G401 (cell line): ENCODE data around the gene DYNC2LI1. TPM values are rescaled to one million over a fixed set of nuclear protein-coding genes. Genes with fewer than 3 reads are reported as not detected.
A peak's percentile ranks its signal among the peaks of the same experiment; 100 is the strongest.

Experiments
- DNase-seq: peaks from one replicate; pipeline ENCODE4 v3.0.0-alpha.2; 2015; ENCODE audit warnings: low spot score
- in situ Hi-C: cut with HindIII; loops from 2 replicates; pipeline ENCODE4 v1.10.0; 2016; ENCODE audit warnings: low sequenced_read_pairs, mixed read lengths
- total RNA-seq: library from RNA; depleted of rRNA; stranded (reverse); fragments of >200 nt; shearing (Covaris generic); gene quantifications from 2 replicates; pipeline ENCODE4 v1.2.3, GENCODE V29; 2014

Gene DYNC2LI1
- total RNA-seq, 1 experiment from 2014 or later: 22.4 TPM

DNA sequence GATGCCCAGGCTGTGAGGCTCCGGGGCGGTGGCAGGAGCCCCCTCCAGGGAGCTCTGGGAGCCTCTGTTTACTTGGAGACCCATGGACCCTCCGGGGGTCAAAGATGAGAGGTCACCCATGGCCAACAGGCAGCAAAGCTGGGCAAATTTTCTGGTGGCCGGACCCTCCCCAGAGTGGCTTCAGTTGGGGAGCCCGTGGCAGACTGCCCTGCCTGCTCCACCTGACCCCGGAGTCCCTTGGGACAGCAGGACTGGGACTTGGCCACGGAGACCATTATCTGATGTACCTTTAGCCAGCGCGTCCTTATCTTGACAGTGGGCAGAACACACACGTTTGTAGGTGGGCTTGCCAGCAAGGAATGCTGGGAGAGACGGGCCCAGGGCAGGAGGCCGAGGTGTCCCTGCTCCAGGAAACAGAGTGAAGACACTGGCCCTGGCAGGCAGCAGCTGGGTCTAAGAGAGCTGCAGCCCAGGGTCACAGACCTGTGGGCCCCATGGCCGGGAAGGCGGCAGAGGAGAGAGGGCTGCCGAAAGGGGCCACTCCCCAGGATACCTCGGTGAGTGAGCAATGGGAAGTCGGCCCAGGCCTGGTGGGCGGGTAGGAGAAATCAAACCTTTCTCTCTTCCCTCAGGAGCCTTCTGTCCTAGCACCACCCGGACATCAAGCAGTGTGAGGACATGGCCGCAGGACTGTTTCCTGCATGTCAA, 64.9 kb downstream of the DYNC2LI1 start, which contains the start of the genes ABCG5 and ABCG8:
TSS of gene ABCG5 (minus strand) at position 280 of the 708 bp plus-strand sequence. CDS start at position 120, 160 bp downstream.
TSS of gene ABCG8 (plus strand) at position 412 of the 708 bp plus-strand sequence. CDS start at position 495, 83 bp downstream.
- DNase-seq: no peak
- in situ Hi-C loops: no loop called here

GRCh38 chr2:43839776-43840564, 66.1 kb downstream of the DYNC2LI1 start:
- in situ Hi-C loops: no loop called here
- no peak for DNase-seq

- DNase-seq: peak; percentile 14
- in situ Hi-C loops: no loop called here
These were observed 67.1 kb downstream of the DYNC2LI1 start for GRCh38 chr2:43840965-43841364.

DNA sequence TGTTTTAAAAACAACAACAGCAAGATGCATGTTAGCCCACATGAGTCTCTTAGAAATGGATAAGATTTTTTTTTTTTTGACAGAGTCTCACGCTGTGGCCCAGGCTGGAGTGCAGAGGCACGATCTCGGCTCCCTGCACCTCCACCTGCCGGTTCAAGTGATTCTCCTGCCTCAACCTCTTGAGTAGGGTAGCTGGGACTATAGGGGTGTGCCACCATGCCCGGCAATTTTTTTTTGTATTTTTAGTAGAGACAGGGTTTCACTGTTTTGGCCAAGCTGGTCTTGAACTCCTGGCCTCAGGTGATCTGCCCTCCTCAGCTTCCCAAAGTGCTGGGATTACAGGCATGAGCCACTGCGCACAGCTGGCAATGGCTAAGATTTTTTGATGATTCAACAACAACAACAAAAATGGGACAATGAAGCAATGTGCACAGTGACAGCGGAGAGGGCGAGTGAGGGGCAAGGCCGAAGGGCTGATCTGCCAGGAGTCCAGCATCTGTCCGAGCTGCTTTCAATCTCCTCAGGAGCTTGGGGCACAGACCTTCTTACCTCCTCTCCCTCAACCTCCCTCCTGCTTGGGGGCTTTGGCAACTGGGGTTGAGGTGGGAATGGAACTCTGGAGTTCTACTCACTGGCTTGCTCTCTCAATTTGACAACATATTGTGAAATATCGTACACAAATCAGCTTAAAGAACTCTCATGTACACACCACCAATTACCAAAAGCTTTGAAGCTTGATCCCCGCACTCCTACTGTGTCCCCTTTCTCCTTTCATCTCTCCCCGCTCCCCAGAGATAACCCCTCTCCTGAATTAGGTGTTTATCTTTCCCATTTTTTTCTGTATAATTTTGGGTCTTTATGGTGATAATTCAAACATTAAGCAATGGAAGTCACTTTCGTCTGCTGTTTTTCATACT, 68.4 kb downstream of the DYNC2LI1 start:
- in situ Hi-C loops: no loop called here
- DNase-seq: no peak

GRCh38 chr2:43842866-43843226, 69.0 kb downstream of the DYNC2LI1 start:
- DNase-seq: no peak
- in situ Hi-C loops: no loop called here

- in situ Hi-C loops: no loop called here
- no peak for DNase-seq
These were observed 71.3 kb downstream of the DYNC2LI1 start for GRCh38 chr2:43845181-43845580.

DNA sequence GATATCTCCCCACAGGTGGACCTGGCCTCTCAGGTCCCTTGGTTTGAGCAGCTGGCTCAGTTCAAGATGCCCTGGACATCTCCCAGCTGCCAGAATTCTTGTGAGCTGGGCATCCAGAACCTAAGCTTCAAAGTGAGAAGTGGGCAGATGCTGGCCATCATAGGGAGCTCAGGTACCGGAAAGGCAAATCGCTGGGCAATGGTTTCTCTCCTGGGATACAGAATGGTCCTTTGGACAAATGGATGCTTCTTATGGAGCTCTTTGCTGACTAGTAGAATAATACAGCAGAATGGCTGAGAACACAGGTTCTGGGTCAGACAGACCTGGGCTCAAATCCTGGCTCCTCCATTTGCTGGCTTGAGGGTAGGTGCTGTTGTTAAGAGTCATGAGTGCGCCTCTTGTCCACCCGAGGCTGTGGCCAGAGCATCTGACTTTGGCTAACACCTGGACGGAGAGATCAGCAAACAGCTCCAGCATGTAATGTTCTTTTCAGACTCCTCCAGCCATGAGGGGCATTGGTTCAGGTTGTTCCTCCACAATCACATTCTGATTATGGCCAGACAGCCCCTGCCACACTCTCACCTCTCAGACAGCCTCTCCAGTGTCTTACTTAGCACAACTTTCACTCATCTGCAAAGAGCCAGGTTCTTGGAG, 72.4 kb downstream of the DYNC2LI1 start:
- in situ Hi-C loops: no loop called here
- DNase-seq: no peak

DNA sequence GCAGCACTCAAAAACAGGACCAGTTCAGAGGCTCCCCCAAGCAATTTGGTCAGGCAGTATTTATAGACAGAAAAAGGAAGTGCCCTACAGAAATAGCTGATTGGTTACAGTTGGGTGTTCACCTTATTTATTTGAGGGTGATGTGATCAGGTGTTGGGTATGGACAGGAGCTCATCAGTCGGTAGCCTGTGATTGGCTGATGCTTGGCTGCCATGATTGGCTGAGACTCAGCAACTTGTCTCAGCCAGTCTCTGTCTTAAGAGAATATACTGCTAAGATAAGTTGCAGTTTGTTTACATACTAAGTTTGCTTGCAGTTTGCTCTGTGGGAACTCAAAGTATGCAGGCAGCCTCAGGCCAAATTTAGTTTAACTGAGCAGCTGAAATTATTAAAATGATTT, 74.4 kb downstream of the DYNC2LI1 start:
- DNase-seq: no peak
- in situ Hi-C loops: no loop called here

- no peak for DNase-seq
- in situ Hi-C loops: no loop called here
These were observed 77.5 kb downstream of the DYNC2LI1 start for GRCh38 chr2:43851011-43851980.

DNA sequence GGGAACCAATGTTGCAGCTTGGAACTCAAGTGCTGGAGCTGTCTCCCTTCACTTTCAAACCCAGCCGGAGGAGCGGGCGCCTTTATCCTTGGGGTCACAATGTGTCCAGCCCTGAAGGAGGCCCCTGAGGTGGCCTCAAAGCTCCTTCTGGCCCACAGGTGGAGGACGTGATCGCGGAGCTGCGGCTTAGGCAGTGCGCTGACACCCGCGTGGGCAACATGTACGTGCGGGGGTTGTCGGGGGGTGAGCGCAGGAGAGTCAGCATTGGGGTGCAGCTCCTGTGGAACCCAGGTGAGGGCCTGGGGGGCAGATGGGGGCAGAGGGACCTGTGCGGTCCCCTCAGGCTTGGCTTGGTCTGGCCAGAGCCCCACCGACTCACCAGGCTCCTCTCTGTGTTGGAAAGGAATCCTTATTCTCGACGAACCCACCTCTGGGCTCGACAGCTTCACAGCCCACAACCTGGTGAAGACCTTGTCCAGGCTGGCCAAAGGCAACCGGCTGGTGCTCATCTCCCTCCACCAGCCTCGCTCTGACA, 78.4 kb downstream of the DYNC2LI1 start:
- no peak for DNase-seq
- in situ Hi-C loops: no loop called here

DNA sequence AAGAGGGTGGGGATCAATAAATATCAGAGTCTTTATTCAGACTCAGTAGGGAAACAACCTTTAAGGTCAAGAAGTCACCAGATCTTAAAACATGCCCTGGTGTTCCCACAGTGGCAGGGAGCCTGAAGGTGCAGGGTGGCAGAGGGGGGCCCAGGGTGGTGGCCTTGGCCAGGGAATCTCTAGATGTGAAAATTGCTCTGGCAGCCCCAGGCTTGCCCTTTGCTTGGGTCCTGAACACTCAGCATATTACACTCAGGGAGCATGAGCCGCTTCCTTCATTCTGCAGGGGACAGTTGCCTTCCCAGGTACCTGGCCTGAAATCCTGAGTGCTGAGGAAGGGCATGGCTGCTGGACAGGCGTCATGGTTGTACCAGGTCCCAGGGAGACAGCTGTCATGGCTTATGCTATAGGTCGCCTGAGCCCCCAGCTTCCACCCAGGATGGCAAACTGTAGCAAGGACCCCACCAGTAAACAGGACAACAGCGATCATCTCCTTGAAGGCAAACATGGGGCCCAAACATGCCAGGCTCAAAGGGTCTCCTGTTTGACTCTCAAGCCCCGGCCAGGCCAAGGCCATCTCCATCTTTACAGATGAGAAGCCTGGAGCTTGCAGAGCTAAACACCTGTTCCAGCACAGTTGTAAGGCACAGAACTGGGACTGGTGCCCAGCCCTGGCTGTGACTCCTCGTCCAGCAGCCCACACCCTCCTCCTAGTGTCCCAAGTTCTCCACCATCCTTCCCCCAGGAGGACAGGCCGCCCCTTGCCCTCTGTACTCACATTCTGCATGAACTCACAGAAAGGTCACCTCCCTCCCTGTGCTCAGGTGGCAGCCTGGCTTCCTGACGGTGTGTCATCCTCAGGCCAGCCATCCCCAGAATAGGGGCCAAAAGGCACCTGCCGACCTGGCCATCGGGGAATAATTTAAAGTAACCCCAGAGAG, 79.6 kb downstream of the DYNC2LI1 start:
- in situ Hi-C loops: no loop called here
- no peak for DNase-seq

DNA sequence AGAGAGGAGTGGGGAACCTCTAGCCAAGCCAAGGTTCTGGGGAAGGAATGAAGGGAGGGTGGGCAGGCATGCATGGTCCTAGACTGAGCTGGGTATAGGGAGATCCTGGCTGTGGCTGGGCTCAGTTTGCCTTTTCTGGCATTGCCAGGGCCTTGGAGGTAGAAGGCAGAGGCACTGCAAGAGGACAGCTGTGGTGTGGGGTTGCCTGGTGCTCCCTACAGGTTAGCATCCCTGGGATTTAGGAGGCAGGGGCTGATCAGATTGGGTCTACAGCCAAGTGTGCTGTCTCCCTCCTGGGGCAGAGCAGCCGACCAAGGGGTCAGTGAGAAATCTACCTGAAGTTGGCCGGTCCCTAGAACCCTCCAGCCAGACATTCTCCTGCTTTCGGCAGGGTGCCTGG, 80.8 kb downstream of the DYNC2LI1 start:
- DNase-seq: no peak
- in situ Hi-C loops: no loop called here

DNA sequence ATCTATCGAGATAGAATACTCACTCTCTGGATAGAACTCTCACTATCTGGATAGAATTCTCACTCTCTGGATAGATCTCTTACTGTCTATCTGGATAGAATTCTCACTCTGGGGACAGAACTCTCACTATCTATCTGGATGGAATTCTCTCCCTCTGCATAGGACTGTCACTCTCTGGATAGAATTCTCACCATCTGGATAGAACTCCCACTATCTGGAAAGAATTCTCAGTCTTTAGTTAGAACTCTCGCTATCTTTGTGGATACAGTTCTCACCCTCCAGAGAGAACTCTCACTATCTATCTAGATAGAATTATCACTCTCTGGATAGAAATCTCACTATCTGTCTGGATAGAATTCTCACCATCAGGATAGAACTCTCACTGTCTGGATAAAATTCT, 81.5 kb downstream of the DYNC2LI1 start:
- in situ Hi-C loops: no loop called here

More for the DNA sequence above, 81.5 kb downstream of the DYNC2LI1 start:
- DNase-seq: no peak
